Endodermal cell (in vitro differentiated cells): ENCODE measurements around the gene SPNS2. TPM values are rescaled to one million over a fixed set of nuclear protein-coding genes. Genes with fewer than 3 reads are reported as not detected.

Experiments
- DNase-seq: peaks from one replicate; pipeline ENCODE4 v3.0.0-alpha.2; 2017
- H3K27ac ChIP-seq: 2 replicates; pipeline ENCODE4 v1.5.1; 2013; ENCODE audit warnings: mild to moderate bottlenecking, low read depth, low read length, moderate library complexity
- H3K27me3 ChIP-seq: 2 replicates; pipeline ENCODE4 v1.6.1; 2013; ENCODE audit warnings: mild to moderate bottlenecking, low read length, moderate library complexity; ENCODE audit not compliant: insufficient read depth, control insufficient read depth, poor library complexity, severe bottlenecking
- H3K36me3 ChIP-seq: 2 replicates; pipeline ENCODE4 v1.7.0; 2013; ENCODE audit warnings: mild to moderate bottlenecking, low read length, moderate library complexity; ENCODE audit not compliant: control insufficient read depth, insufficient read depth
- H3K4me1 ChIP-seq: one replicate; pipeline ENCODE4 v1.7.0; 2013; ENCODE audit warnings: low read length; ENCODE audit not compliant: control insufficient read depth, insufficient read depth
- H3K4me3 ChIP-seq: 2 replicates; pipeline ENCODE4 v1.5.1; 2013; ENCODE audit warnings: mild to moderate bottlenecking, low read length, moderate library complexity
- H3K9ac ChIP-seq: 2 replicates; pipeline ENCODE4 v1.6.1; 2013; ENCODE audit warnings: mild to moderate bottlenecking, low read length, moderate library complexity; ENCODE audit not compliant: poor library complexity, severe bottlenecking; ENCODE audit errors: extremely low read depth
- H3K9me3 ChIP-seq: 2 replicates; pipeline ENCODE4 v1.6.1; 2013; ENCODE audit warnings: mild to moderate bottlenecking, low read length, moderate library complexity; ENCODE audit not compliant: control insufficient read depth
- H3K27ac Mint-ChIP-seq: 2 replicates; pipeline ENCODE4 v1.8.0; 2020; ENCODE audit warnings: mixed read lengths
- H3K27me3 Mint-ChIP-seq: 2 replicates; pipeline ENCODE4 v1.8.0; 2021; ENCODE audit warnings: mild to moderate bottlenecking, mixed read lengths; ENCODE audit not compliant: insufficient read depth
- H3K36me3 Mint-ChIP-seq: 2 replicates; pipeline ENCODE4 v1.8.0; 2020; ENCODE audit warnings: low read depth, mixed read lengths
- H3K4me1 Mint-ChIP-seq: 2 replicates; pipeline ENCODE4 v1.8.0; 2020; ENCODE audit warnings: mixed read lengths
- H3K4me3 Mint-ChIP-seq: 2 replicates; pipeline ENCODE4 v1.8.0; 2020; ENCODE audit warnings: mild to moderate bottlenecking, moderate library complexity, mixed read lengths
- H3K9me3 Mint-ChIP-seq: 2 replicates; pipeline ENCODE4 v1.8.0; 2020; ENCODE audit warnings: mild to moderate bottlenecking, mixed read lengths
- WGBS, 2 experiments: methylation state at CpG; one replicate each; pipeline versions ENCODE4 v1.1.5 to v1.1.7; 2013; ENCODE audit warnings: missing lambda C conversion rate in 2 of 2, mixed read lengths in 1 of 2; ENCODE audit not compliant: insufficient coverage in 1 of 2, insufficient read length in 1 of 2; 5-methylcytosine and 5-hydroxymethylcytosine counted together
- total RNA-seq, 2 donors: library from RNA; stranded (reverse); fragmentation: NEBNext Ultra II Directional in 1 of 2; extraction: Animal tissue kit (Norgen Biotek cat#: 25700) in 1 of 2; gene quantifications; 2 replicates in 1 of 2; 3 replicates in 1 of 2; pipeline ENCODE4 v1.2.1, GENCODE V29; 2021
- TF ChIP-seq, protein P1 (sequence below): fragments of 200-600 bp; sonication (generic); conservative IDR thresholded peaks from 2 replicates; pipeline ENCODE4 v1.5.0; 2021; ENCODE audit warnings: antibody characterized with exemption, mild to moderate bottlenecking

SPNS2 gene
- total RNA-seq, 2 donors from 2014 or later, result 0.09 TPM; not detected in 1

DNA sequence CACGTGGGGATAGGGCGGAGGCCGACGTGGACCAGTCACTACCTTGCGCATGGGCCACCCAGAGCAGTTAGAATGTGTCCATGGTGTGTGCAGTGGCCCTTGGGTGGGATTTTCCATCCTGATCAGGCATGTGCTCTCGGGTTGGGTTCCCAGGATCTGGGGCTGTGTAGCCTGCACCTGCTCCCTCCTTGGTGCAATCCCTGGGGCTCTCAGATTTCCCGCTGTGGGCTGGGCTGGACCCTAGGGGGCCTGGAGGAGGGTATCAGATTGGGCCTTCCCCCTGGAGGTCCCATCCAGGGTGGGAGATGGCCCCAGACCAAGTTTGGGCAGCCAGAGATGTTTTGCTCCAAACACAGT is 86.9 kb downstream of the SPNS2 start:
- H3K9me3 ChIP-seq, result no peaks in the 10 kb centered on the region
- no peaks in the 10 kb centered on the region for H3K36me3 ChIP-seq
- no peaks in the 10 kb centered on the region for H3K9me3 Mint-ChIP-seq
- H3K27me3 ChIP-seq, result peaks cover 50% of the 10 kb centered on the region
- H3K4me3 ChIP-seq, result no peak overlapping the region
- no peak overlapping the region for H3K27ac Mint-ChIP-seq
- no peaks in the 10 kb centered on the region for H3K36me3 Mint-ChIP-seq
- TF ChIP-seq, protein P1, sequence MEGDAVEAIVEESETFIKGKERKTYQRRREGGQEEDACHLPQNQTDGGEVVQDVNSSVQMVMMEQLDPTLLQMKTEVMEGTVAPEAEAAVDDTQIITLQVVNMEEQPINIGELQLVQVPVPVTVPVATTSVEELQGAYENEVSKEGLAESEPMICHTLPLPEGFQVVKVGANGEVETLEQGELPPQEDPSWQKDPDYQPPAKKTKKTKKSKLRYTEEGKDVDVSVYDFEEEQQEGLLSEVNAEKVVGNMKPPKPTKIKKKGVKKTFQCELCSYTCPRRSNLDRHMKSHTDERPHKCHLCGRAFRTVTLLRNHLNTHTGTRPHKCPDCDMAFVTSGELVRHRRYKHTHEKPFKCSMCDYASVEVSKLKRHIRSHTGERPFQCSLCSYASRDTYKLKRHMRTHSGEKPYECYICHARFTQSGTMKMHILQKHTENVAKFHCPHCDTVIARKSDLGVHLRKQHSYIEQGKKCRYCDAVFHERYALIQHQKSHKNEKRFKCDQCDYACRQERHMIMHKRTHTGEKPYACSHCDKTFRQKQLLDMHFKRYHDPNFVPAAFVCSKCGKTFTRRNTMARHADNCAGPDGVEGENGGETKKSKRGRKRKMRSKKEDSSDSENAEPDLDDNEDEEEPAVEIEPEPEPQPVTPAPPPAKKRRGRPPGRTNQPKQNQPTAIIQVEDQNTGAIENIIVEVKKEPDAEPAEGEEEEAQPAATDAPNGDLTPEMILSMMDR, result no peak
- peaks cover 5% of the 10 kb centered on the region for H3K4me1 Mint-ChIP-seq
- H3K4me1 ChIP-seq, result no peaks in the 10 kb centered on the region
- no peak overlapping the region for H3K27ac ChIP-seq
- H3K4me3 Mint-ChIP-seq, result peak overlapping the region; percentile 50
- DNase-seq, result peak; percentile 51
- no peak overlapping the region for H3K9ac ChIP-seq
- H3K27me3 Mint-ChIP-seq, result peaks cover 65% of the 10 kb centered on the region
- WGBS, 2 experiments, result 82% methylated on average over 7 of the region's 7 CpGs; no CpG with 5 or more reads in 1 of the 2 experiments

DNA sequence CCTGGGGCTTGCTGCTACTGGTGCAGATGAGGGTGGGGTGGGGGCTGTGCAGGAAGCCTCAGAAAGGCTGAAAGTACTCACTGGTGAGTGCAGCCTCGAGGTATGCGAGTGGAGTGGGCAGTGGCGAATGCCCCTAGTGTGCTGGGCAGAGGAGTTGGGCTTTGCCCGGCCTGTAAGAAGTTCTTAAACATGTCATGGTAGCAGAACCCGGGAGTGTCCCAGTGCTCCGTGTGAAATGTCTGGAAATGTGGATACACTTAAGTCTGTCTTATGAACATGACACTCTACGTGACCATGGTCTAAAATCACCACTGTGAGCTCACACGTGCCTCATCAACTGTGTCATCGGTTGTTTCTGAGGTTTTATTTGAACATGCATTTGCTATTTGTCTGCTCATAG is 87.4 kb downstream of the SPNS2 start:
- no peak overlapping the region for H3K4me3 ChIP-seq

DNA sequence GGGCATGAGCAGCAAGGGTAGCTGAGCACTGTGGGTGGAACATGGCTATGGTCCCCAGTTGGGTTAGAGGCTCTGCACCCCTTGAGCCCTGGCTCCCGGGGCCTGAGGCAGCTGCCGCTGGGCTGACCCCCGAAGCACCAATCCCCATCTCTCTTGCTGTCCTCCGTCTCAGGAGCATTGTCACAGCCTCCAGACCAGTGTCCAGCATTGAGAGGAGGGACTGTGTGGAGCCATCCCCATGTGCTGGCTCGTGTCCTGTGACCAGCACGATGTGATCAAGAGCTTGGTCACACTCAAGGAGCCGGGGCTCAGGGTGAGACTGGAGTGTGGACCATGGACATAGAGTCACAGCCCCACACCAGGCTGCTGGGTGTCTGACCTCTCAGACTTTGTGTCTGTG is 88.5 kb downstream of the SPNS2 start:
- Histone ChIP-seq H3K9ac (no peak overlapping the region), H3K27me3 (peaks cover 50% of the 10 kb centered on the region), H3K27ac (no peak overlapping the region), H3K9me3 (no peaks in the 10 kb centered on the region), H3K36me3 (no peaks in the 10 kb centered on the region), H3K4me3 (no peak overlapping the region), H3K4me1 (no peaks in the 10 kb centered on the region)
- no peak for DNase-seq
- Mint-ChIP-seq H3K4me3 (no peak overlapping the region), H3K36me3 (no peaks in the 10 kb centered on the region), H3K27me3 (peaks cover 57% of the 10 kb centered on the region), H3K9me3 (no peaks in the 10 kb centered on the region), H3K27ac (no peak overlapping the region), H3K4me1 (peaks cover 5% of the 10 kb centered on the region)
- TF ChIP-seq, protein P1, result no peak
- 93 to 94% methylated on average over 3 to 7 of the region's 7 CpGs for WGBS, 2 experiments

More for the DNA sequence above, 87.4 kb downstream of the SPNS2 start:
- Mint-ChIP-seq H3K36me3 (no peaks in the 10 kb centered on the region), H3K4me3 (no peak overlapping the region), H3K9me3 (no peaks in the 10 kb centered on the region), H3K27me3 (peaks cover 65% of the 10 kb centered on the region), H3K27ac (no peak overlapping the region), H3K4me1 (peaks cover 5% of the 10 kb centered on the region)
- H3K27me3 ChIP-seq, result peaks cover 50% of the 10 kb centered on the region
- no peaks in the 10 kb centered on the region for H3K9me3 ChIP-seq
- no peak overlapping the region for H3K9ac ChIP-seq
- 91 to 98% methylated on average over 7 to 9 of the region's 9 CpGs for WGBS, 2 experiments
- no peaks in the 10 kb centered on the region for H3K4me1 ChIP-seq
- TF ChIP-seq, protein P1, result no peak
- H3K36me3 ChIP-seq, result no peaks in the 10 kb centered on the region
- DNase-seq, result no peak
- H3K27ac ChIP-seq, result no peak overlapping the region
